HepG2 (cell line): Measurements from ENCODE around the gene RPS6KB2. TPM values are rescaled to one million over a fixed set of nuclear protein-coding genes. Genes with fewer than 3 reads are reported as not detected.

Source experiments
- BCL6 ChIP-seq: IDR thresholded peaks from 2 replicates; pipeline ENCODE4 v1.6.1; 2016; ENCODE audit warnings: missing genetic modification reagents, missing compliant biosample characterization
- CBX5 ChIP-seq: sonication (generic); formaldehyde crosslinking; IDR thresholded peaks from 2 replicates; pipeline ENCODE4 v1.4.0; 2020; ENCODE audit warnings: missing genetic modification reagents, borderline replicate concordance
- CCDC6 ChIP-seq: sonication (generic); formaldehyde crosslinking; IDR thresholded peaks from 2 replicates; pipeline ENCODE4 v1.8.1; 2022; ENCODE audit warnings: mild to moderate bottlenecking, missing genetic modification reagents, moderate library complexity
- ELF1 ChIP-seq: sonication (generic); formaldehyde crosslinking; IDR thresholded peaks from 2 replicates; pipeline ENCODE4 v1.4.0; 2020; ENCODE audit warnings: missing genetic modification reagents
- FOSL1 ChIP-seq: sonication (generic); formaldehyde crosslinking; IDR thresholded peaks from 2 replicates; pipeline ENCODE4 v1.9.0; 2021; ENCODE audit warnings: missing genetic modification reagents, borderline replicate concordance
- MED1 ChIP-seq: sonication (generic); formaldehyde crosslinking; IDR thresholded peaks from 2 replicates; pipeline ENCODE4 v1.4.0; 2020; ENCODE audit warnings: missing genetic modification reagents
- POLR2G ChIP-seq: fragments of 200-400 bp; formaldehyde crosslinking; IDR thresholded peaks from 2 replicates; pipeline ENCODE4 v1.6.1; 2018; ENCODE audit warnings: mild to moderate bottlenecking, low read depth, low read length, moderate library complexity
- REXO4 ChIP-seq: sonication (generic); formaldehyde crosslinking; IDR thresholded peaks from 2 replicates; pipeline ENCODE4 v1.8.0; 2022; ENCODE audit warnings: missing genetic modification reagents, mild to moderate bottlenecking, borderline replicate concordance
- SP4 ChIP-seq: sonication (generic); formaldehyde crosslinking; IDR thresholded peaks from 2 replicates; pipeline ENCODE4 v1.8.1; 2023; ENCODE audit warnings: mild to moderate bottlenecking, missing genetic modification reagents
- TMF1 ChIP-seq: sonication (generic); formaldehyde crosslinking; IDR thresholded peaks from 2 replicates; pipeline ENCODE4 v1.8.1; 2022; ENCODE audit warnings: low read depth, missing genetic modification reagents
- ZIK1 ChIP-seq: sonication (generic); formaldehyde crosslinking; IDR thresholded peaks from 2 replicates; pipeline ENCODE4 v1.5.0; 2020; ENCODE audit warnings: mild to moderate bottlenecking, low read depth, missing genetic modification reagents, borderline replicate concordance
- ZNF121 ChIP-seq: sonication (generic); formaldehyde crosslinking; IDR thresholded peaks from 2 replicates; pipeline ENCODE4 v1.5.0; 2020; ENCODE audit warnings: mild to moderate bottlenecking, missing genetic modification reagents
- ZNF143 ChIP-seq: sonication (generic); formaldehyde crosslinking; IDR thresholded peaks from 2 replicates; pipeline ENCODE4 v1.4.0; 2020; ENCODE audit warnings: missing genetic modification reagents
- ZNF274 ChIP-seq: sonication (generic); formaldehyde crosslinking; IDR thresholded peaks from 2 replicates; pipeline ENCODE4 v1.5.1; 2020; ENCODE audit warnings: mild to moderate bottlenecking, missing genetic modification reagents
- ZNF468 ChIP-seq: sonication (generic); formaldehyde crosslinking; IDR thresholded peaks from 2 replicates; pipeline ENCODE4 v1.8.0; 2022; ENCODE audit warnings: mild to moderate bottlenecking, moderate library complexity, missing genetic modification reagents
- ZNF598 ChIP-seq: sonication (generic); formaldehyde crosslinking; IDR thresholded peaks from 2 replicates; pipeline ENCODE4 v1.5.1; 2020; ENCODE audit warnings: mild to moderate bottlenecking, missing genetic modification reagents, borderline replicate concordance
- ZNF678 ChIP-seq: sonication (generic); formaldehyde crosslinking; IDR thresholded peaks from 2 replicates; pipeline ENCODE4 v1.4.0; 2020; ENCODE audit warnings: mild to moderate bottlenecking, missing genetic modification reagents
- polyA plus RNA-seq, 8 experiments: library from polyadenylated mRNA; depleted of rRNA in 3 of 8; stranded (reverse) in 7 of 8; unstranded in 1 of 8; fragments of >200 nt; fragmentation: Illumina TruSeq in 4 of 8; extraction: Trizol in 4 of 8; gene quantifications; 2 replicates each; pipeline versions ENCODE4 v1.2.1 to v1.2.3, GENCODE V29; 2011 to 2016; ENCODE audit warnings: low read depth in 4 of 8, missing spikeins in 1 of 8, mixed read lengths in 1 of 8; ENCODE audit not compliant: insufficient read depth in 1 of 8
- total RNA-seq, 5 experiments: library from RNA; depleted of rRNA; stranded (reverse); fragments of >200 nt; fragmentation: Illumina TruSeq; extraction: Trizol; gene quantifications; 2 replicates each; pipeline ENCODE4 v1.2.3, GENCODE V29; 2016; ENCODE audit warnings: low read depth in 1 of 5
- TF ChIP-seq, protein P1 (sequence below): sonication (generic); formaldehyde crosslinking; IDR thresholded peaks from 2 replicates; pipeline ENCODE4 v1.4.0; 2020; ENCODE audit warnings: missing genetic modification reagents
- TF ChIP-seq, protein P2 (sequence below): sonication (generic); formaldehyde crosslinking; IDR thresholded peaks from 2 replicates; pipeline ENCODE4 v1.4.0; 2020; ENCODE audit warnings: mild to moderate bottlenecking, missing genetic modification reagents
- TF ChIP-seq, protein P3 (sequence below): IDR thresholded peaks from 2 replicates; pipeline ENCODE4 v1.6.1; 2016; ENCODE audit warnings: low read depth
- TF ChIP-seq, protein P4 (sequence below): sonication (generic); formaldehyde crosslinking; IDR thresholded peaks from 2 replicates; pipeline ENCODE4 v1.5.0; 2020; ENCODE audit warnings: mild to moderate bottlenecking, missing genetic modification reagents

Gene RPS6KB2
- total and polyA plus RNA-seq, 2 of the 13 experiments (the other 11 are each of a cell fraction or from before 2014, with no cell fraction given): 52.9 to 54.8 TPM

DNA sequence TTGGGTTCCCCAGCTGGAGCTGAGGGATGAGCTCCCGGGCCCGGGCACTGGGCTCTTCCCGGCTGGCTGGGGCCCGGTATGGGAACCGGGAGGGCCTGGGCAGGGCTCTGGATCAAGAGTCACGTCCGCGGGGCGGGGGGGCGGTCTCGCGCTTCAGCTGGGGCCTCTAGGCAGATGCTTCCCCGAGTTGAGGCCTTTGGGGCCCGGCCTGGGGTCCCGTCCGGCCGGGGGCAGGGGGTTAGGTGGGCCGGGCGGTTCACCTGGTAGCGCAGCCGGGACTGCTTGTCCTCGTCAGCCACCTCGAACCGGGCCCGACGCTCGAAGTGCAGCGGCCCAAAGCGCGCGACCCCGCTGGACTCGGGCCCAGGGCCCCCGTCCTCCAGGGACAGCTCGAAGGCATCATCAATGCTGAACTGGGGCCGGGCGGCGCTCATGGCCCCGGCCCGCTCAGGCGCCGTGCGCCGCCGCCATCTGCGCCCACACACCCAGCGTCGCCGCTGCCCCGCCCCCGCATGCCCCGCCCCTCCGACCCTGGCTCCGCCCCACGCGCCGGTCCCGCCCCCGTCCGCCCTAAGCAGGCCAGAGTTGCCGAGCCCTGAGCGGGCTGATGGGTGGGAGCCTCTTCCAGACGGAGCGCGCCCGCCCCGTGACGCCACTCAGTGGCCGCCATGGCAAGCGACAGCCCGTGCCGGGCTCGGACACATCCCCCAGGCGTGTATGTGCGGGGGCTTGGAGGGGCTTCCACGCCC, 40.6 kb downstream of the RPS6KB2 start, which contains the start of gene TMEM134 (continued):
- no peak; the same call in 1 of the 2 replicates for TF ChIP-seq ZNF598 (CRISPR knock-in tag)
- 0 out of 2 replicates have a peak, but pooled peaks have one; percentile 30 for TF ChIP-seq ZIK1 (CRISPR knock-in tag)
- TF ChIP-seq POLR2G: peak; percentile 81
- no peak for TF ChIP-seq ZNF468 (CRISPR knock-in tag)
- TF ChIP-seq, protein P1, sequence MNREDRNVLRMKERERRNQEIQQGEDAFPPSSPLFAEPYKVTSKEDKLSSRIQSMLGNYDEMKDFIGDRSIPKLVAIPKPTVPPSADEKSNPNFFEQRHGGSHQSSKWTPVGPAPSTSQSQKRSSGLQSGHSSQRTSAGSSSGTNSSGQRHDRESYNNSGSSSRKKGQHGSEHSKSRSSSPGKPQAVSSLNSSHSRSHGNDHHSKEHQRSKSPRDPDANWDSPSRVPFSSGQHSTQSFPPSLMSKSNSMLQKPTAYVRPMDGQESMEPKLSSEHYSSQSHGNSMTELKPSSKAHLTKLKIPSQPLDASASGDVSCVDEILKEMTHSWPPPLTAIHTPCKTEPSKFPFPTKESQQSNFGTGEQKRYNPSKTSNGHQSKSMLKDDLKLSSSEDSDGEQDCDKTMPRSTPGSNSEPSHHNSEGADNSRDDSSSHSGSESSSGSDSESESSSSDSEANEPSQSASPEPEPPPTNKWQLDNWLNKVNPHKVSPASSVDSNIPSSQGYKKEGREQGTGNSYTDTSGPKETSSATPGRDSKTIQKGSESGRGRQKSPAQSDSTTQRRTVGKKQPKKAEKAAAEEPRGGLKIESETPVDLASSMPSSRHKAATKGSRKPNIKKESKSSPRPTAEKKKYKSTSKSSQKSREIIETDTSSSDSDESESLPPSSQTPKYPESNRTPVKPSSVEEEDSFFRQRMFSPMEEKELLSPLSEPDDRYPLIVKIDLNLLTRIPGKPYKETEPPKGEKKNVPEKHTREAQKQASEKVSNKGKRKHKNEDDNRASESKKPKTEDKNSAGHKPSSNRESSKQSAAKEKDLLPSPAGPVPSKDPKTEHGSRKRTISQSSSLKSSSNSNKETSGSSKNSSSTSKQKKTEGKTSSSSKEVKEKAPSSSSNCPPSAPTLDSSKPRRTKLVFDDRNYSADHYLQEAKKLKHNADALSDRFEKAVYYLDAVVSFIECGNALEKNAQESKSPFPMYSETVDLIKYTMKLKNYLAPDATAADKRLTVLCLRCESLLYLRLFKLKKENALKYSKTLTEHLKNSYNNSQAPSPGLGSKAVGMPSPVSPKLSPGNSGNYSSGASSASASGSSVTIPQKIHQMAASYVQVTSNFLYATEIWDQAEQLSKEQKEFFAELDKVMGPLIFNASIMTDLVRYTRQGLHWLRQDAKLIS (CRISPR knock-in tag): no peak
- TF ChIP-seq ZNF121 (CRISPR knock-in tag): peak; percentile 76
- no peak; the same call in 1 of the 2 replicates for TF ChIP-seq ZNF274 (CRISPR knock-in tag)
- TF ChIP-seq, protein P2, sequence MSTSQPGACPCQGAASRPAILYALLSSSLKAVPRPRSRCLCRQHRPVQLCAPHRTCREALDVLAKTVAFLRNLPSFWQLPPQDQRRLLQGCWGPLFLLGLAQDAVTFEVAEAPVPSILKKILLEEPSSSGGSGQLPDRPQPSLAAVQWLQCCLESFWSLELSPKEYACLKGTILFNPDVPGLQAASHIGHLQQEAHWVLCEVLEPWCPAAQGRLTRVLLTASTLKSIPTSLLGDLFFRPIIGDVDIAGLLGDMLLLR (CRISPR knock-in tag): no peak
- TF ChIP-seq ZNF143: peak; percentile 63
- TF ChIP-seq, protein P3, sequence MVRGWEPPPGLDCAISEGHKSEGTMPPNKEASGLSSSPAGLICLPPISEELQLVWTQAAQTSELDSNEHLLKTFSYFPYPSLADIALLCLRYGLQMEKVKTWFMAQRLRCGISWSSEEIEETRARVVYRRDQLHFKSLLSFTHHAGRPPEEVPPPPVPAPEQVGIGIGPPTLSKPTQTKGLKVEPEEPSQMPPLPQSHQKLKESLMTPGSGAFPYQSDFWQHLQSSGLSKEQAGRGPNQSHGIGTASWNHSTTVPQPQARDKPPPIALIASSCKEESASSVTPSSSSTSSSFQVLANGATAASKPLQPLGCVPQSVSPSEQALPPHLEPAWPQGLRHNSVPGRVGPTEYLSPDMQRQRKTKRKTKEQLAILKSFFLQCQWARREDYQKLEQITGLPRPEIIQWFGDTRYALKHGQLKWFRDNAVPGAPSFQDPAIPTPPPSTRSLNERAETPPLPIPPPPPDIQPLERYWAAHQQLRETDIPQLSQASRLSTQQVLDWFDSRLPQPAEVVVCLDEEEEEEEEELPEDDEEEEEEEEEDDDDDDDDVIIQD (CRISPR knock-in tag): 0 out of 2 replicates have a peak, but pooled peaks have one; percentile 10
- TF ChIP-seq CBX5 (CRISPR knock-in tag): peak; percentile 87; the same call in 1 of the 2 replicates
- no peak for TF ChIP-seq FOSL1 (CRISPR knock-in tag)
- TF ChIP-seq ZNF678 (CRISPR knock-in tag): no peak
- TF ChIP-seq MED1: peak; percentile 67
- no peak for TF ChIP-seq TMF1 (CRISPR knock-in tag)
- peak; percentile 25; the same call in 1 of the 2 replicates for TF ChIP-seq ELF1 (CRISPR knock-in tag)
- no peak for TF ChIP-seq REXO4 (CRISPR knock-in tag)
- peak; percentile 99 for TF ChIP-seq SP4 (CRISPR knock-in tag)
- TF ChIP-seq CCDC6 (CRISPR knock-in tag): peak; percentile 59; the same call in 1 of the 2 replicates
- TF ChIP-seq, protein P4, sequence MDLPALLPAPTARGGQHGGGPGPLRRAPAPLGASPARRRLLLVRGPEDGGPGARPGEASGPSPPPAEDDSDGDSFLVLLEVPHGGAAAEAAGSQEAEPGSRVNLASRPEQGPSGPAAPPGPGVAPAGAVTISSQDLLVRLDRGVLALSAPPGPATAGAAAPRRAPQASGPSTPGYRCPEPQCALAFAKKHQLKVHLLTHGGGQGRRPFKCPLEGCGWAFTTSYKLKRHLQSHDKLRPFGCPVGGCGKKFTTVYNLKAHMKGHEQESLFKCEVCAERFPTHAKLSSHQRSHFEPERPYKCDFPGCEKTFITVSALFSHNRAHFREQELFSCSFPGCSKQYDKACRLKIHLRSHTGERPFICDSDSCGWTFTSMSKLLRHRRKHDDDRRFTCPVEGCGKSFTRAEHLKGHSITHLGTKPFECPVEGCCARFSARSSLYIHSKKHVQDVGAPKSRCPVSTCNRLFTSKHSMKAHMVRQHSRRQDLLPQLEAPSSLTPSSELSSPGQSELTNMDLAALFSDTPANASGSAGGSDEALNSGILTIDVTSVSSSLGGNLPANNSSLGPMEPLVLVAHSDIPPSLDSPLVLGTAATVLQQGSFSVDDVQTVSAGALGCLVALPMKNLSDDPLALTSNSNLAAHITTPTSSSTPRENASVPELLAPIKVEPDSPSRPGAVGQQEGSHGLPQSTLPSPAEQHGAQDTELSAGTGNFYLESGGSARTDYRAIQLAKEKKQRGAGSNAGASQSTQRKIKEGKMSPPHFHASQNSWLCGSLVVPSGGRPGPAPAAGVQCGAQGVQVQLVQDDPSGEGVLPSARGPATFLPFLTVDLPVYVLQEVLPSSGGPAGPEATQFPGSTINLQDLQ: peak; percentile 44; the same call in 1 of the 2 replicates
- TF ChIP-seq BCL6 (CRISPR knock-in tag): peak; percentile 61; the same call in 1 of the 2 replicates
